Ishikawa (cell line): ENCODE measurements around the gene CBR1.

ENCODE experiments used
- CEBPB ChIP-seq: IDR thresholded peaks from 2 replicates; pipeline ENCODE4 v1.6.1; 2012
- CREB1 ChIP-seq: IDR thresholded peaks from 2 replicates; pipeline ENCODE4 v1.6.1; 2012; ENCODE audit warnings: low read depth
- EGR1 ChIP-seq: IDR thresholded peaks from 2 replicates; pipeline ENCODE4 v1.6.1; 2012
- EP300 ChIP-seq: IDR thresholded peaks from 2 replicates; pipeline ENCODE4 v1.6.1; 2012; ENCODE audit warnings: borderline replicate concordance
- FOXM1 ChIP-seq: IDR thresholded peaks from 2 replicates; pipeline ENCODE4 v1.6.1; 2012; ENCODE audit warnings: low read depth, borderline replicate concordance
- NFIC ChIP-seq: IDR thresholded peaks from 2 replicates; pipeline ENCODE4 v1.6.1; 2012
- RAD21 ChIP-seq: IDR thresholded peaks from 2 replicates; pipeline ENCODE4 v1.6.1; 2012; ENCODE audit warnings: low read depth
- TAF1 ChIP-seq: IDR thresholded peaks from 2 replicates; pipeline ENCODE4 v1.6.1; 2012; ENCODE audit warnings: low read depth, mild to moderate bottlenecking
- TCF12 ChIP-seq: IDR thresholded peaks from 2 replicates; pipeline ENCODE4 v1.6.1; 2012; ENCODE audit warnings: low read depth
- TEAD4 ChIP-seq: IDR thresholded peaks from 2 replicates; pipeline ENCODE4 v1.6.1; 2012
- YY1 ChIP-seq: IDR thresholded peaks from 2 replicates; pipeline ENCODE4 v1.6.1; 2012; ENCODE audit warnings: low read depth
- ZBTB7A ChIP-seq: IDR thresholded peaks from 2 replicates; pipeline ENCODE4 v1.6.1; 2012; ENCODE audit warnings: low read depth
- TF ChIP-seq, protein P1 (sequence below): IDR thresholded peaks from 2 replicates; pipeline ENCODE4 v1.6.1; 2012
- TF ChIP-seq, protein P2 (sequence below): IDR thresholded peaks from 2 replicates; pipeline ENCODE4 v1.6.1; 2012
- TF ChIP-seq, protein P3 (sequence below): IDR thresholded peaks from 2 replicates; pipeline ENCODE4 v1.6.1; 2012; ENCODE audit warnings: low read depth, mild to moderate bottlenecking

The CBR1 gene

DNA sequence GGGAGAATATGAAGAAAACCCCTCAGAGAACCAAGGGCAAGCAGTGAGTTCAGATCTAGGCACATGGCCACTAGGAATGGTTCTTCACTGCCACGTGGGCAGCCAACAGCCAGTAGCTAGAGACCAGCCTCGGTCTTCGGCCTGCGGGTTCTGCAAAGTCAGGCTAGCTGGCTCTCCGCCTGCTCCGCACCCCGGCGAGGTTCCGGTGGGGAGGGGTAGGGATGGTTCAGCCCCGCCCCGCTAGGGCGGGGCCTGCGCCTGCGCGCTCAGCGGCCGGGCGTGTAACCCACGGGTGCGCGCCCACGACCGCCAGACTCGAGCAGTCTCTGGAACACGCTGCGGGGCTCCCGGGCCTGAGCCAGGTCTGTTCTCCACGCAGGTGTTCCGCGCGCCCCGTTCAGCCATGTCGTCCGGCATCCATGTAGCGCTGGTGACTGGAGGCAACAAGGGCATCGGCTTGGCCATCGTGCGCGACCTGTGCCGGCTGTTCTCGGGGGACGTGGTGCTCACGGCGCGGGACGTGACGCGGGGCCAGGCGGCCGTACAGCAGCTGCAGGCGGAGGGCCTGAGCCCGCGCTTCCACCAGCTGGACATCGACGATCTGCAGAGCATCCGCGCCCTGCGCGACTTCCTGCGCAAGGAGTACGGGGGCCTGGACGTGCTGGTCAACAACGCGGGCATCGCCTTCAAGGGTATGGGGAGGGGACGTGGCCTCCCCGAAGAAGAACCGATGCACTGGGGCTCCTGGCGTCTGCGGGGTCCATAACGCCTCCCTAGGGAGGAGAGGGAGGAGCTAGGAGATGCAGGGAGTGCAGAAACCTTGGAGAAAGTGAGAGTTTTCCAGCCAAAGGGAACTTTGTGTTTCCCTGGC, at the start of gene CBR1:
TSS of gene CBR1 (plus strand) at position 312 of the 871 bp plus-strand sequence. CDS start at position 404, 92 bp downstream.
- TF ChIP-seq TAF1 (peak; percentile 71), CEBPB (no peak), YY1 (0 out of 2 replicates have a peak, but pooled peaks have one; percentile 6), EGR1 (no peak), RAD21 (no peak), EP300 (no peak), TCF12 (no peak), ZBTB7A (no peak), FOXM1 (no peak), CREB1 (no peak), NFIC (peak; percentile 71; the same call in 1 of the 2 replicates), TEAD4 (0 out of 2 replicates have a peak, but pooled peaks have one; percentile 3)
- TF ChIP-seq, protein P1, sequence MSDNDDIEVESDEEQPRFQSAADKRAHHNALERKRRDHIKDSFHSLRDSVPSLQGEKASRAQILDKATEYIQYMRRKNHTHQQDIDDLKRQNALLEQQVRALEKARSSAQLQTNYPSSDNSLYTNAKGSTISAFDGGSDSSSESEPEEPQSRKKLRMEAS = peak; percentile 90
- TF ChIP-seq, protein P2, sequence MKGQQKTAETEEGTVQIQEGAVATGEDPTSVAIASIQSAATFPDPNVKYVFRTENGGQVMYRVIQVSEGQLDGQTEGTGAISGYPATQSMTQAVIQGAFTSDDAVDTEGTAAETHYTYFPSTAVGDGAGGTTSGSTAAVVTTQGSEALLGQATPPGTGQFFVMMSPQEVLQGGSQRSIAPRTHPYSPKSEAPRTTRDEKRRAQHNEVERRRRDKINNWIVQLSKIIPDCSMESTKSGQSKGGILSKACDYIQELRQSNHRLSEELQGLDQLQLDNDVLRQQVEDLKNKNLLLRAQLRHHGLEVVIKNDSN = peak; percentile 96
- TF ChIP-seq, protein P3, sequence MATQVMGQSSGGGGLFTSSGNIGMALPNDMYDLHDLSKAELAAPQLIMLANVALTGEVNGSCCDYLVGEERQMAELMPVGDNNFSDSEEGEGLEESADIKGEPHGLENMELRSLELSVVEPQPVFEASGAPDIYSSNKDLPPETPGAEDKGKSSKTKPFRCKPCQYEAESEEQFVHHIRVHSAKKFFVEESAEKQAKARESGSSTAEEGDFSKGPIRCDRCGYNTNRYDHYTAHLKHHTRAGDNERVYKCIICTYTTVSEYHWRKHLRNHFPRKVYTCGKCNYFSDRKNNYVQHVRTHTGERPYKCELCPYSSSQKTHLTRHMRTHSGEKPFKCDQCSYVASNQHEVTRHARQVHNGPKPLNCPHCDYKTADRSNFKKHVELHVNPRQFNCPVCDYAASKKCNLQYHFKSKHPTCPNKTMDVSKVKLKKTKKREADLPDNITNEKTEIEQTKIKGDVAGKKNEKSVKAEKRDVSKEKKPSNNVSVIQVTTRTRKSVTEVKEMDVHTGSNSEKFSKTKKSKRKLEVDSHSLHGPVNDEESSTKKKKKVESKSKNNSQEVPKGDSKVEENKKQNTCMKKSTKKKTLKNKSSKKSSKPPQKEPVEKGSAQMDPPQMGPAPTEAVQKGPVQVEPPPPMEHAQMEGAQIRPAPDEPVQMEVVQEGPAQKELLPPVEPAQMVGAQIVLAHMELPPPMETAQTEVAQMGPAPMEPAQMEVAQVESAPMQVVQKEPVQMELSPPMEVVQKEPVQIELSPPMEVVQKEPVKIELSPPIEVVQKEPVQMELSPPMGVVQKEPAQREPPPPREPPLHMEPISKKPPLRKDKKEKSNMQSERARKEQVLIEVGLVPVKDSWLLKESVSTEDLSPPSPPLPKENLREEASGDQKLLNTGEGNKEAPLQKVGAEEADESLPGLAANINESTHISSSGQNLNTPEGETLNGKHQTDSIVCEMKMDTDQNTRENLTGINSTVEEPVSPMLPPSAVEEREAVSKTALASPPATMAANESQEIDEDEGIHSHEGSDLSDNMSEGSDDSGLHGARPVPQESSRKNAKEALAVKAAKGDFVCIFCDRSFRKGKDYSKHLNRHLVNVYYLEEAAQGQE = no peak

DNA sequence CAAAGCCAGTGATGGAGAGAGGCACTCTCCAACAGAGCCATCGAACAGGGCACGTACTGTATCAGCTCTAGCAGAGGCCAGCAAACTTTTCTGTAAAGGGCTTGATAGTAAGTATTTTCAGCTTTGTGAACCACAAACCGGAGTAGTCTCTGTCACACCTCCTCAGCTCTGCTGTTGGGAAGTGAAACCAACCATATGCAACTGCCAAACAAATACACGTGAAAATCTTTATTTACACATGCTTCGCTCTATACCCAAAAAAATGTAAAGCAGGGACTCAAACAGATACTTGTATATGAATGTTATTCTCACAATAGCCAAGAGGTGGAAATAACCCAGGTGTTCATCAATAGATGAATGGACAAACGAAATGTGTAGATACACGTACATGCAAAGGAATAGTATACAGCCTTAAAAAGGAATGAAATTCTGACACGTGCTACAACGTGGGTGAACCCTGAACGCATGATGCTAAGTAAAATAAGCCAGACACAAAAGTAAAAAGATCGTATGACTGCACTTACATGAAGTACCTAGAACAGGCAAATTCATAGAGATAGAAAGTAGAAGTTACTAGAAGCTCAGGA, 48.5 kb upstream of the CBR1 start:
- TF ChIP-seq, protein P3 = no peak
- TF ChIP-seq CREB1 (no peak), TCF12 (no peak), FOXM1 (no peak), TEAD4 (no peak), YY1 (no peak), RAD21 (no peak), EGR1 (no peak), TAF1 (no peak), NFIC (no peak), EP300 (no peak), CEBPB (no peak)
- TF ChIP-seq, protein P2 = no peak

DNA sequence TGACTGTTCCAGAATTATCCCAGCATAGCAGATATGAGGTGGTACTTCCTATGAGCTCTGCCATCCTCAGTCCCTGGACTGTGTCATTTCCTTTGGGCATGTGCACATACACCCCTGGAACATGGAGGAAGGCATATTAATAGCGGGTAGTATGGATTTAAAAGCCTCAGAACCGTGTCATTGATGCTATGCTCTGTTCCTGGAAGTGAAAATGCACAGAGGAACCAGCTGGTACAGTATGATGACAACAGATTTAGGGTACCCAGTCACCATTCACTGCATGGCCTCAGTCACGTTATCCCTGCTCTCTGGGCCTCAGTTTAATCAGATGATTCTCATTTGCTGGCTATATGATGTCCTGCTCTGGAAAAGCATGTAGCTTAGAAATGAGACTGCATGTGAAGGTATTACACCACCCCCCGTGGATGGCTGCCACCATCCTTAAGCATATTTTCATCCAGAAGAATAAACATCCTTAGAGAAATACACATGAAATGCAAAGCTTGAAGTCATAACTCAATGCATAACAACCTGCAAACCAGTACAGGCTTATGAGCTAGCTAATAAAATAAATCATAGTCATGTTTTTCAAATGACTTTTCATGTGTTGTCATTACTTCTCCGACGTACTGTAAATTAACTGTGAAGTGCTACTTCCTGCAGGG, 47.3 kb upstream of the CBR1 start:
- TF ChIP-seq RAD21 (no peak), NFIC (no peak), CEBPB (no peak), TEAD4 (no peak), FOXM1 (no peak), TCF12 (no peak), EGR1 (no peak)

DNA sequence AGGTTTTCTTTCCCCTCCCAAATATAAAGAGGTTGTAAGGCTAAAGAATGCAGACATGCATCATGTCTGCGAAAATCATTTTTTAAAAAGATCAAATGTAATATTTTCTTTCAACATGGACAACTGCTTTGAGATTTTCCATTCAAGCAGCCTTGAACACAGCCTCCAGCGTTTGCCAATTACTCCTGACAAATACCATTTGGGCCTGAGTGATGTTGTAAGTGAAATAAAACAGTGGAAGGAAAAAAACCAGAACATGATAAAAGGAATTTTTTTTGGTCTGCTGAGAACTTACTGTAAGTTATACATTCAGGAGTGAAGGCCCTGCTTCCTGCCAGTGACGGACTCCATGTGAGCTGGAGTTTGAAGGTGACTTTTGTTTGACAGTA, 46.7 kb upstream of the CBR1 start:
- no peak for TF ChIP-seq YY1
- TF ChIP-seq CREB1 = no peak
- TF ChIP-seq EP300 = no peak

DNA sequence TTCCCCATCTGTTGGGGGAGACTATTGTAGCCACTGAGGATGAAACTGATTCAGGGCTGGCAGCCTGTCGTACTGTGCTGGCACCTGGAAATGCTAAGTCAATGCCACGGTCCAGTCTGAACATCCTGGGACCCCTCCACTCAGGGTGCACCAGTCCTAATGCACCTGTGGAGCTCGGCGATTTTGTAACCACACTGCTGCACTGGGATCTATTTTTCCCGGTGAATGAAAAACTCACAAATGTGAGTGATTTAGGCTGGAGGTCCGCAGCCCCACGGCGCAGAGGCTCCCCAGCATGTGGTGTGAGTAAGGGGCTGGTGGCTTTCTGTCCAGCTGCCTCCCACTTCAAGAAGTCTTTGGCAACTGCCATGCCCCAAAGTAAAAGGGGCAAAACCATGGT, 45.0 kb upstream of the CBR1 start:
- no peak for TF ChIP-seq TAF1
- no peak for TF ChIP-seq TEAD4
- no peak for TF ChIP-seq YY1
- no peak for TF ChIP-seq CREB1
- TF ChIP-seq, protein P2 = no peak
- TF ChIP-seq NFIC = no peak
- TF ChIP-seq EGR1 = no peak
- no peak for TF ChIP-seq CEBPB
- no peak for TF ChIP-seq TCF12
- TF ChIP-seq EP300 = no peak
- TF ChIP-seq RAD21 = no peak
- TF ChIP-seq, protein P3 = no peak
- TF ChIP-seq FOXM1 = no peak
